Vagina (tissue), 2 donors: ENCODE data around the gene FGG.

Experiments
- POLR2AphosphoS5 ChIP-seq, 2 donors: sonication (generic); formaldehyde crosslinking; IDR thresholded peaks; one replicate each; pipeline ENCODE4 v1.9.0; 2017; ENCODE audit warnings: antibody characterized with exemption in 2 of 2, mild to moderate bottlenecking in 2 of 2, low read depth in 1 of 2; ENCODE audit not compliant: insufficient read depth in 1 of 2
- TF ChIP-seq, protein P1 (sequence below), 3 experiments: fragments of 450-650 bp in 2 of 3; fragments of 200-600 bp in 1 of 3; sonication (generic) in 1 of 3; IDR thresholded peaks; one replicate each; pipeline ENCODE4 v1.5.1; 2017 to 2019; ENCODE audit warnings: antibody characterized with exemption in 3 of 3, mild to moderate bottlenecking in 2 of 3, moderate library complexity in 2 of 3

DNA sequence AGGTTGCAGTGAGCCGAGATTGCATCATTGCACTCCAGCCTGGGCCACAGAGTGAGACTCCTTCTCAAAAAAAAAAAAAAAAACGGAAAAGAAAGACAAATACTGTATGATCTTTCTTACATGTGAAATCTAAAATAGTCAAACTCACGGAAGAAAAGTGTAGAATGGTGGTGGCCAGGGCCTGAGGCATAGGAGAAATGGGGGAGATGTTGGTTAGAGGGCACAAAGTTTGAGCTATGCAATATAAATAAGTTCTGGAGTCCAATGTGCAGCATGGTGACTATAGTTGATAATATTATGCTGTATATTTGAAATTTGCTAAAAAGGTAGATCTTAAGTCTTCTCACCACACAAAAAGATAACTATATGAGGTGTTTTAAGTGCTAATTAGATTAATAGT is 20.6 kb downstream of the FGG start:
- TF ChIP-seq, protein P1, sequence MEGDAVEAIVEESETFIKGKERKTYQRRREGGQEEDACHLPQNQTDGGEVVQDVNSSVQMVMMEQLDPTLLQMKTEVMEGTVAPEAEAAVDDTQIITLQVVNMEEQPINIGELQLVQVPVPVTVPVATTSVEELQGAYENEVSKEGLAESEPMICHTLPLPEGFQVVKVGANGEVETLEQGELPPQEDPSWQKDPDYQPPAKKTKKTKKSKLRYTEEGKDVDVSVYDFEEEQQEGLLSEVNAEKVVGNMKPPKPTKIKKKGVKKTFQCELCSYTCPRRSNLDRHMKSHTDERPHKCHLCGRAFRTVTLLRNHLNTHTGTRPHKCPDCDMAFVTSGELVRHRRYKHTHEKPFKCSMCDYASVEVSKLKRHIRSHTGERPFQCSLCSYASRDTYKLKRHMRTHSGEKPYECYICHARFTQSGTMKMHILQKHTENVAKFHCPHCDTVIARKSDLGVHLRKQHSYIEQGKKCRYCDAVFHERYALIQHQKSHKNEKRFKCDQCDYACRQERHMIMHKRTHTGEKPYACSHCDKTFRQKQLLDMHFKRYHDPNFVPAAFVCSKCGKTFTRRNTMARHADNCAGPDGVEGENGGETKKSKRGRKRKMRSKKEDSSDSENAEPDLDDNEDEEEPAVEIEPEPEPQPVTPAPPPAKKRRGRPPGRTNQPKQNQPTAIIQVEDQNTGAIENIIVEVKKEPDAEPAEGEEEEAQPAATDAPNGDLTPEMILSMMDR (IDR thresholded peaks at IDR 0.05) = no peak
- TF ChIP-seq POLR2AphosphoS5 (IDR thresholded peaks at IDR 0.05; ENCODE audit: insufficient read depth in 1 of 2, low read depth in 1 of 2) = no peak
